BJ (cell line): ENCODE data around the gene GGTLC1. TPM values are rescaled to one million over a fixed set of nuclear protein-coding genes. Genes with fewer than 3 reads are reported as not detected.

ENCODE experiments used
- CTCF ChIA-PET: fragments of 350-600 bp; formaldehyde crosslinking; extraction: SDS; loops from one replicate; lab custom pipeline; 2021; ENCODE audit warnings: antibody characterized with exemption, inconsistent platforms; lab: Yijun Ruan, JAX
- POLR2A ChIA-PET: fragments of 300-600 bp; sonication (Branson Sonifier 250); formaldehyde crosslinking; extraction: SDS; loops from one replicate; lab custom pipeline; 2021; ENCODE audit warnings: antibody characterized with exemption; lab: Charles Lee
- DNase-seq: peaks from one replicate; pipeline ENCODE4 v3.0.0-alpha.2; 2011; ENCODE audit warnings: low read depth
- H3K27me3 ChIP-seq: 2 replicates; pipeline ENCODE4 v1.6.0; 2011; ENCODE audit warnings: low read length; ENCODE audit not compliant: control insufficient read depth, insufficient read depth
- H3K36me3 ChIP-seq: 2 replicates; pipeline ENCODE4 v1.5.1; 2011; ENCODE audit warnings: low read length; ENCODE audit not compliant: control insufficient read depth, insufficient read depth
- H3K4me3 ChIP-seq: 2 replicates; pipeline ENCODE4 v1.5.1; 2011; ENCODE audit warnings: low read depth, mild to moderate bottlenecking, control low read depth, low read length
- CTCF ChIP-seq: IDR thresholded peaks from 2 replicates; pipeline ENCODE4 v1.5.1; 2011; ENCODE audit warnings: low read depth, mild to moderate bottlenecking, control low read depth, inconsistent platforms, low read length, moderate library complexity; ENCODE audit not compliant: insufficient read depth
- polyA plus RNA-seq: library from polyadenylated mRNA; depleted of rRNA; stranded (reverse); fragments of >200 nt; gene quantifications from 2 replicates; pipeline ENCODE4 v1.2.3, GENCODE V29; 2011

GGTLC1 gene
- polyA plus RNA-seq, 1 experiment: not detected

- CTCF ChIA-PET: interaction anchor here (0.6 kb wide), 1 partner anchor 15 kb away, joined by 3 read pairs; no protein-coding TSS in a partner anchor
These were observed 25.4 kb upstream of the GGTLC1 start for GRCh38 chr20:24013953-24014352.

GRCh38 chr20:24011282-24011681 is 22.7 kb upstream of the GGTLC1 start:
- ChIA-PET CTCF (interaction anchor here (0.9 kb wide), 1 partner anchor 21 kb away, joined by 5 read pairs; no protein-coding TSS in a partner anchor), POLR2A (no interaction called here)
- peaks cover 2% of the 10 kb centered on the region; the same call in 1 of the 2 replicates for H3K27me3 ChIP-seq
- no peak for DNase-seq
- no peak for TF ChIP-seq CTCF
- H3K36me3 ChIP-seq: no peaks in the 10 kb centered on the region
- H3K4me3 ChIP-seq: no peak overlapping the region

More at GRCh38 chr20:24013953-24014352, 25.4 kb upstream of the GGTLC1 start:
- H3K27me3 ChIP-seq: peaks cover 2% of the 10 kb centered on the region; the same call in 1 of the 2 replicates
- POLR2A ChIA-PET: no interaction called here
- no peak for TF ChIP-seq CTCF
- DNase-seq: no peak
- no peak overlapping the region for H3K4me3 ChIP-seq
- no peaks in the 10 kb centered on the region for H3K36me3 ChIP-seq

- Histone ChIP-seq H3K36me3 (no peaks in the 10 kb centered on the region), H3K4me3 (no peak overlapping the region), H3K27me3 (no peaks in the 10 kb centered on the region)
- TF ChIP-seq CTCF: no peak
- POLR2A ChIA-PET: no interaction called here
- CTCF ChIA-PET: interaction anchor here (2.1 kb wide), 1 partner anchor 11 kb away, joined by 9 read pairs; no protein-coding TSS in a partner anchor
- DNase-seq: no peak
These were observed 19.2 kb upstream of the GGTLC1 start for GRCh38 chr20:24007758-24008157.

- Histone ChIP-seq H3K36me3 (no peaks in the 10 kb centered on the region), H3K27me3 (no peaks in the 10 kb centered on the region), H3K4me3 (no peak overlapping the region)
- no peak for TF ChIP-seq CTCF
- POLR2A ChIA-PET: no interaction called here
- DNase-seq: no peak
- CTCF ChIA-PET: interaction anchor here (0.8 to 2.1 kb wide), 3 partner anchors 10 to 911 kb away, joined by 3 to 9 read pairs (median 4); no protein-coding TSS in a partner anchor
These were observed 18.6 kb upstream of the GGTLC1 start for GRCh38 chr20:24007073-24007595.

- CTCF ChIA-PET: interaction anchor here (0.8 to 2.1 kb wide), 3 partner anchors 10 to 911 kb away, joined by 3 to 9 read pairs (median 4); no protein-coding TSS in a partner anchor
- POLR2A ChIA-PET: no interaction called here
- TF ChIP-seq CTCF: no peak
- H3K27me3 ChIP-seq: no peaks in the 10 kb centered on the region
- no peak for DNase-seq
- no peaks in the 10 kb centered on the region for H3K36me3 ChIP-seq
- H3K4me3 ChIP-seq: no peak overlapping the region
These were observed 18.0 kb upstream of the GGTLC1 start for GRCh38 chr20:24006626-24007025.
